Thoracic aorta (tissue), 2 donors: ENCODE measurements around the gene GAGE12F. TPM values are rescaled to one million over a fixed set of nuclear protein-coding genes. Genes with fewer than 3 reads are reported as not detected.

Experiments used
- ATAC-seq: fragments of 150-250 bp; one replicate; pipeline ENCODE4 v1.8.0; 2017; ENCODE audit warnings: low read depth; ENCODE audit not compliant: insufficient number of reproducible peaks, low FRiP score
- DNase-seq: peaks from one replicate; pipeline ENCODE4 v3.0.0-alpha.2; 2020; ENCODE audit warnings: low spot score
- H3K27ac ChIP-seq, 2 donors: fragments of 200-600 bp; sonication (generic); 1 replicate in 1 of 2; 2 replicates in 1 of 2; pipeline ENCODE4 v1.5.1; 2016; ENCODE audit warnings: mild to moderate bottlenecking in 2 of 2, moderate library complexity in 2 of 2
- H3K27me3 ChIP-seq: fragments of 200-600 bp; sonication (generic); replicated peaks from 2 replicates; pipeline ENCODE4 v1.6.0; 2016; ENCODE audit warnings: mild to moderate bottlenecking; ENCODE audit not compliant: insufficient read depth
- H3K36me3 ChIP-seq: fragments of 200-600 bp; sonication (generic); one replicate; pipeline ENCODE4 v1.5.1; 2016
- H3K4me1 ChIP-seq, 2 donors: fragments of 200-600 bp; sonication (generic); 1 replicate in 1 of 2; 2 replicates in 1 of 2; pipeline versions ENCODE4 v1.5.1 to v1.6.0; 2016; ENCODE audit warnings: low read depth in 2 of 2, mild to moderate bottlenecking in 1 of 2; ENCODE audit not compliant: control insufficient read depth in 1 of 2
- H3K4me3 ChIP-seq: fragments of 200-600 bp; sonication (generic); 2 replicates; pipeline ENCODE4 v1.5.1; 2016; ENCODE audit warnings: mild to moderate bottlenecking
- H3K9me3 ChIP-seq: fragments of 200-600 bp; sonication (generic); 2 replicates; pipeline ENCODE4 v1.5.1; 2016
- total RNA-seq, 2 donors: library from RNA; depleted of rRNA; stranded (reverse); fragments of >200 nt; gene quantifications; one replicate each; pipeline versions ENCODE4 v1.1.0 to v1.2.3, GENCODE V29; 2016
- TF ChIP-seq, protein P1 (sequence below): fragments of 200-600 bp; sonication (generic); IDR thresholded peaks from one replicate; pipeline ENCODE4 v1.5.1; 2019; ENCODE audit warnings: antibody characterized with exemption

The GAGE12F gene
- total RNA-seq, 2 donors from 2014 or later = not detected

DNA sequence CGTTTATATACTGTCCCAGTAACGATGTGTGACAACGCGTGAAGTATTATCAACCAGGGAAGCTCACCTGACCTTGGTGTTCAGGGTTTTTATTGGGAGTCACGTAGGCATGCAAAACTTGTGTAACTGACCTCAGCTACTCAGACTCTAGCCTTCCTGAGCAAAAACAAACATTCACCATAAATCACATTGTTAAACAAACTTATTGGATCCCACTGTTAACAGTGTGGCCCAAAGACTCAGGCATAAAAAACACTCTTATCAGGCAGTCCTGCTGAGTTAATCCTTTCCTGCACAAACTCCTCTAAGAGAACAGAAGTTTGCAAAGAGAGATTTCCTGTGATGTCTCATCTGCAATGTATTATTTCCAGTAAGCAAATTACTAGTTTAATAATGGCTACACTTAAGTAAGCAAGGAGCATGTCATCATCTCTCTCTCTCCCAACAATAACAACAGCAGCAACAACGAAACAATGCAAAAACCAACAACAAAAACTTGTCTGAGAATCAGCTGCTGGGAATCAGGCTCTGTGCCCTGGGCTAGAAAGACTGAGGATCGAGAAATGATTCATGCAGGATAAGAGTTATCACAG, 50.2 kb downstream of the GAGE12F start:
- Histone ChIP-seq H3K27me3 (no peaks in the 10 kb centered on the region), H3K27ac (no peak overlapping the region), H3K4me3 (no peak overlapping the region), H3K36me3 (no peaks in the 10 kb centered on the region), H3K4me1 (no peaks in the 10 kb centered on the region), H3K9me3 (no peaks in the 10 kb centered on the region)
- ATAC-seq (no peak), DNase-seq (no peak)
- TF ChIP-seq, protein P1, sequence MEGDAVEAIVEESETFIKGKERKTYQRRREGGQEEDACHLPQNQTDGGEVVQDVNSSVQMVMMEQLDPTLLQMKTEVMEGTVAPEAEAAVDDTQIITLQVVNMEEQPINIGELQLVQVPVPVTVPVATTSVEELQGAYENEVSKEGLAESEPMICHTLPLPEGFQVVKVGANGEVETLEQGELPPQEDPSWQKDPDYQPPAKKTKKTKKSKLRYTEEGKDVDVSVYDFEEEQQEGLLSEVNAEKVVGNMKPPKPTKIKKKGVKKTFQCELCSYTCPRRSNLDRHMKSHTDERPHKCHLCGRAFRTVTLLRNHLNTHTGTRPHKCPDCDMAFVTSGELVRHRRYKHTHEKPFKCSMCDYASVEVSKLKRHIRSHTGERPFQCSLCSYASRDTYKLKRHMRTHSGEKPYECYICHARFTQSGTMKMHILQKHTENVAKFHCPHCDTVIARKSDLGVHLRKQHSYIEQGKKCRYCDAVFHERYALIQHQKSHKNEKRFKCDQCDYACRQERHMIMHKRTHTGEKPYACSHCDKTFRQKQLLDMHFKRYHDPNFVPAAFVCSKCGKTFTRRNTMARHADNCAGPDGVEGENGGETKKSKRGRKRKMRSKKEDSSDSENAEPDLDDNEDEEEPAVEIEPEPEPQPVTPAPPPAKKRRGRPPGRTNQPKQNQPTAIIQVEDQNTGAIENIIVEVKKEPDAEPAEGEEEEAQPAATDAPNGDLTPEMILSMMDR = no peak

Other genes starting within 250 kb of the GAGE12F start
- gene GAGE12J, start 238.8 kb upstream of the GAGE12F start, total RNA-seq = not detected
- not detected for gene GAGE13, start 229.3 kb upstream of the GAGE12F start, total RNA-seq
- gene GAGE12C, start 28.7 kb upstream of the GAGE12F start, total RNA-seq = not detected
- gene GAGE12D, start 19.1 kb upstream of the GAGE12F start, total RNA-seq = not detected
- gene GAGE12E, start 9.6 kb upstream of the GAGE12F start, total RNA-seq = not detected
- not detected for gene GAGE12G, start 9.6 kb downstream of the GAGE12F start, total RNA-seq
- not detected for gene GAGE12H, start 19.1 kb downstream of the GAGE12F start, total RNA-seq
- not detected for gene GAGE2A, start 28.7 kb downstream of the GAGE12F start, total RNA-seq
- not detected for gene GAGE1, start 38.2 kb downstream of the GAGE12F start, total RNA-seq
- gene PAGE1, start 135.1 kb downstream of the GAGE12F start, total RNA-seq = not detected